Nephron (organoid): ENCODE measurements around the gene CDH4.

ENCODE experiments used
- H3K27ac Mint-ChIP-seq, 3 experiments: 2 replicates each; pipeline ENCODE4 v1.8.0; 2020; ENCODE audit warnings: mixed read lengths in 3 of 3, mild to moderate bottlenecking in 2 of 3, moderate library complexity in 1 of 3
- H3K27me3 Mint-ChIP-seq: 2 replicates; pipeline ENCODE4 v1.8.0; 2021; ENCODE audit warnings: low read depth, mild to moderate bottlenecking, moderate library complexity, mixed read lengths
- H3K36me3 Mint-ChIP-seq: 2 replicates; pipeline ENCODE4 v1.8.0; 2020; ENCODE audit warnings: low read depth, mixed read lengths
- H3K4me1 Mint-ChIP-seq: 2 replicates; pipeline ENCODE4 v1.8.0; 2020; ENCODE audit warnings: mixed read lengths
- H3K4me3 Mint-ChIP-seq, 3 experiments: 2 replicates each; pipeline ENCODE4 v1.8.0; 2020; ENCODE audit warnings: mild to moderate bottlenecking in 3 of 3, mixed read lengths in 3 of 3, moderate library complexity in 2 of 3
- H3K9me3 Mint-ChIP-seq: 2 replicates; pipeline ENCODE4 v1.8.0; 2020; ENCODE audit warnings: mixed read lengths
- TF ChIP-seq, protein P1 (sequence below), 3 experiments: fragments of 200-600 bp; sonication (generic); IDR thresholded peaks; one replicate each; pipeline ENCODE4 v1.5.0; 2021; ENCODE audit warnings: antibody characterized with exemption in 3 of 3; ENCODE audit not compliant: unreplicated experiment in 3 of 3

Gene CDH4

DNA sequence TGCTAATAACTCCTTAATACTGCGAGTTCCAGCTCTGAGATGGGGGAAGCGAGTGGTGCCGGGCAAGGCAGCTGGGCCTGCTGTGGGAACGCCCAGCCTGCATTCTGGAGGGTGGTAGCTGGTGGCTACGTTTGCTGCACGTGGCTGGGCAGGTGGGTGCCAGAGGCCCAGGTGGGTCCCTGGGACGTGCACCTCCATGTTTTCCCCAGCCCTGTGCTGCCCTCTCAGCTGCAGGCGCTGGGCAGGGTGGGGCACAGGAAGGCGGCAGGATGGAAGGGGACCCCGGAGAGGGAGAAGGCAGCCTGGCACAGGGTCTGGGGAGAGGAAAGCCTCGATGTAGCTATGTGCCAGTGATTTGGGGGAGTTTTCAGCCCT is 388.8 kb downstream of the CDH4 start:
- H3K27ac Mint-ChIP-seq: no peak overlapping the region
- H3K4me1 Mint-ChIP-seq: peaks cover 31% of the 10 kb centered on the region
- H3K27me3 Mint-ChIP-seq: peaks cover 42% of the 10 kb centered on the region
- H3K36me3 Mint-ChIP-seq: no peaks in the 10 kb centered on the region
- H3K9me3 Mint-ChIP-seq: no peaks in the 10 kb centered on the region
- TF ChIP-seq, protein P1, sequence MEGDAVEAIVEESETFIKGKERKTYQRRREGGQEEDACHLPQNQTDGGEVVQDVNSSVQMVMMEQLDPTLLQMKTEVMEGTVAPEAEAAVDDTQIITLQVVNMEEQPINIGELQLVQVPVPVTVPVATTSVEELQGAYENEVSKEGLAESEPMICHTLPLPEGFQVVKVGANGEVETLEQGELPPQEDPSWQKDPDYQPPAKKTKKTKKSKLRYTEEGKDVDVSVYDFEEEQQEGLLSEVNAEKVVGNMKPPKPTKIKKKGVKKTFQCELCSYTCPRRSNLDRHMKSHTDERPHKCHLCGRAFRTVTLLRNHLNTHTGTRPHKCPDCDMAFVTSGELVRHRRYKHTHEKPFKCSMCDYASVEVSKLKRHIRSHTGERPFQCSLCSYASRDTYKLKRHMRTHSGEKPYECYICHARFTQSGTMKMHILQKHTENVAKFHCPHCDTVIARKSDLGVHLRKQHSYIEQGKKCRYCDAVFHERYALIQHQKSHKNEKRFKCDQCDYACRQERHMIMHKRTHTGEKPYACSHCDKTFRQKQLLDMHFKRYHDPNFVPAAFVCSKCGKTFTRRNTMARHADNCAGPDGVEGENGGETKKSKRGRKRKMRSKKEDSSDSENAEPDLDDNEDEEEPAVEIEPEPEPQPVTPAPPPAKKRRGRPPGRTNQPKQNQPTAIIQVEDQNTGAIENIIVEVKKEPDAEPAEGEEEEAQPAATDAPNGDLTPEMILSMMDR (IDR thresholded peaks at IDR 0.05; ENCODE audit: unreplicated experiment in 3 of 3): no peak
- no peak overlapping the region for H3K4me3 Mint-ChIP-seq

DNA sequence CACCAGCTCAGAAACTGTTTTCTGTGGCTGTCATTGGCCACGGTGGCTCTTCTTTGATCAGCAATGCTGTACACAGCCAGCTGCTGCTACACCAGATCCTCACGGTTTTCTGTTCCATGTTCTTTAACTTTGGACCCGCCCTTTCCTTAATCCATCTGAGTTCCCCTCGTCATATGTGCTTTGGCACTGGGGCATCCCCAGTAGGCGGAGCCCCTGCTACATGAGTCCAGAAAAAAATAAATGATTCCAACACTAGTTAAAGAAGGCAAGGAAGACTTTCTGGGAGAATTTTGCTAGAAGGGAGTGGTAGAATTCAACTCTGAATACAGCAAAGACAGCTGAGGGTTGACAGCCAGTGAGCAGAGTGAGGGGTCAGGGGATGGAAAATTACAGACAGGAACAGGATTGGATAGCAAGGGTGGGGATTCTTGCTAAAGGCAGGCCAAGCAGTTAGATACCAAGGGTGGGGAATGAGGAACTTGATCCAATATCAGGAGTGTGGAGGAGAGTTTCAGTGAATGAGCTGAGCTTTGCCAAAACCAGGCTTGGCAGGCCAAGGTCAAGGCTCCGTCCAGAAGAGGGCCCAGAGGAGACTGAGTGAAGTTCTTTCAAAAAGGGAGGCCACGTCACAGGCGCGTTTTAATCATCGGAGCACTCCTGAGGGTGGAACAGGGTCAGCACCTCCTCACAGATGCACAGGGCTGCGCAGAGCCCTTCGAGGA is 391.8 kb downstream of the CDH4 start:
- Mint-ChIP-seq H3K36me3 (no peaks in the 10 kb centered on the region), H3K9me3 (no peaks in the 10 kb centered on the region), H3K27ac (peak overlapping the region in 2 of 3 experiments; percentile 48 to 57), H3K4me3 (peak overlapping the region in 1 of 3 experiments; percentile 7), H3K27me3 (peaks cover 42% of the 10 kb centered on the region), H3K4me1 (peaks cover 31% of the 10 kb centered on the region)
- TF ChIP-seq, protein P1 (IDR thresholded peaks at IDR 0.05; ENCODE audit: unreplicated experiment in 3 of 3): no peak

DNA sequence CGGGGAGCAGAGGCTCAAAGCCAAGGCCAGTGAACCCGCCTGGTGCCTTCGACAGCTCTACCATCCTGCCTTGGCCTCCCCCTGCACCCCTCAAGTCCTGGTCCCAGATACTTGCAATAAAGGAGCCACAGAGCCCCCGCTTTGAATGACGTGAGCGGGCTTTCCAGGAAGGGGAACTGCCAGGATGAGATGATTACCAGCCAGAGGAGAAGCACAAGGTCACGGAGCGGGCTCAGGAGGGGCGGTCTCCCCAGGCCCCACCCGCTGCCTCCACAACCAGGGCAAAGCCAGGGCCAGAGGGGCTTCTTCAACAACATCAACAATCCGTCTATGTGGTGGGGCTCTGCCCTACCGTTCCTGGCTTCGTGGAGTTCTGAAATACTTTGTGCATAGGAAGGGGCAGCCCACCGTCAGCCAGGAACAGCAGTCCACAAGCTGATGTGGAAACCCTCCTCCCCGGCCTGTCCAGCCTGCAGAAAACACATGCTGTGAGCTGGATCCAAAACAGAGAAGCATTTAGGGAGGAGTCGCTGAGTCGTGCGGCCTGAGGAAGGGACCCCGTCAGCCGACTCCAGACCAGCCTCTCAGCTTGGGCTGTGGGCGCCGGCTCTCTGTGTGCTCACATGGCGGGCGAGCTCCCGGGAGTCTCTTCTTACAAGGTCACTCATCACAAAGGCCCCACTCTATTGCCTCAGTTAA is 392.5 kb downstream of the CDH4 start:
- Mint-ChIP-seq H3K27me3 (peaks cover 35% of the 10 kb centered on the region), H3K4me3 (no peak overlapping the region), H3K4me1 (peaks cover 31% of the 10 kb centered on the region), H3K36me3 (no peaks in the 10 kb centered on the region), H3K9me3 (no peaks in the 10 kb centered on the region), H3K27ac (peak overlapping the region in 2 of 3 experiments; percentile 39 to 57)
- TF ChIP-seq, protein P1 (IDR thresholded peaks at IDR 0.05; ENCODE audit: unreplicated experiment in 3 of 3): no peak

DNA sequence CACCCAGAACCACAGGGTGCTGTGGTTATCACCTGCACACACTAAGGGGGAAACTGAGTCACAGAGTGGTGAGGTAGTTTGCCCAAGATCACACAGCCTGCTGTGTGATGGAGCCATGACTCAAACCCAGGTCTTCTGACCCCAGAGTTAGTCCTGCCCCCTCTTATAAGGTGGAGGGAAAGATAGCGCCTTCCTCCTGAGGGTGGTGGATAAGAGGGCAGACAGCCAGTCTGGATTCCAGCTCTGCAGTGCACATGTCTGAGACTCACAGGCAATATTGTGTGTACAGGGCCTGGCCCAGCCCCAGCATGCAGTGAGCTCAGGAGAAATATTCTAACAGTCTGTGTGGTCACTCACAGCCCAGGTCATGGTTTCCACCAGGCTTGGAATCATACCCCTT is 393.7 kb downstream of the CDH4 start:
- Mint-ChIP-seq H3K4me3 (no peak overlapping the region), H3K36me3 (no peaks in the 10 kb centered on the region), H3K27me3 (peaks cover 30% of the 10 kb centered on the region), H3K27ac (no peak overlapping the region), H3K4me1 (peaks cover 25% of the 10 kb centered on the region), H3K9me3 (no peaks in the 10 kb centered on the region)
- TF ChIP-seq, protein P1 (IDR thresholded peaks at IDR 0.05; ENCODE audit: unreplicated experiment in 3 of 3): no peak

DNA sequence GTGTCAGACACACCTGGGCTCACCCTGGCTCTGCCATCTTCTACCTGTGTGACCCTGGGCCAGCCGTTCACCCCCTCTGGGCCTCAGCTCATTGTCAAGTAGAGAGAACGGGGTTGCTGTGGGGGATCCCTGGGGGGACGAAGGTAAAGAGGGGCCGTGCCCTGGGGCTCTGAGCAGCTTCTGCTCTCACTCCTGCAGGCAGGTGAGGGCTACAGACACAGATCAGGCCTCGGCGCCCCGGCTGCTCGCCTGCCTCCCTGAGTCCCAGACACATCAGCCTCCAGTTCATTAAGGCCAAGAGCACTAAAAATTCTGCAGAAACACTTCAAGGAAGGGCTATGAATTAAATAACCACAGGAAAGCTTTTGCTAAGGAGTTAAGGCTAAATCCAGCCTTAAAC is 394.4 kb downstream of the CDH4 start:
- no peak overlapping the region for H3K4me3 Mint-ChIP-seq
- no peaks in the 10 kb centered on the region for H3K9me3 Mint-ChIP-seq
- no peak overlapping the region for H3K27ac Mint-ChIP-seq
- H3K27me3 Mint-ChIP-seq: peaks cover 34% of the 10 kb centered on the region
- TF ChIP-seq, protein P1 (IDR thresholded peaks at IDR 0.05; ENCODE audit: unreplicated experiment in 3 of 3): no peak
- no peaks in the 10 kb centered on the region for H3K36me3 Mint-ChIP-seq
- peaks cover 25% of the 10 kb centered on the region for H3K4me1 Mint-ChIP-seq
